GM21447 (cell line): Measurements from ENCODE around the gene NUP42.
A peak's percentile ranks its signal among the peaks of the same experiment; 100 is the strongest.
"Not testable (repeated sequence)": the region's sequence is repeated elsewhere in the genome, so short reads cannot be mapped to it uniquely, and the experiment has no call there.

Experiments used
- ATAC-seq: cut with Tn5 transposase; IDR thresholded peaks from one replicate; pipeline ENCODE4 v1.9.1; 2021; ENCODE audit not compliant: unreplicated experiment

Gene NUP42, protein sequence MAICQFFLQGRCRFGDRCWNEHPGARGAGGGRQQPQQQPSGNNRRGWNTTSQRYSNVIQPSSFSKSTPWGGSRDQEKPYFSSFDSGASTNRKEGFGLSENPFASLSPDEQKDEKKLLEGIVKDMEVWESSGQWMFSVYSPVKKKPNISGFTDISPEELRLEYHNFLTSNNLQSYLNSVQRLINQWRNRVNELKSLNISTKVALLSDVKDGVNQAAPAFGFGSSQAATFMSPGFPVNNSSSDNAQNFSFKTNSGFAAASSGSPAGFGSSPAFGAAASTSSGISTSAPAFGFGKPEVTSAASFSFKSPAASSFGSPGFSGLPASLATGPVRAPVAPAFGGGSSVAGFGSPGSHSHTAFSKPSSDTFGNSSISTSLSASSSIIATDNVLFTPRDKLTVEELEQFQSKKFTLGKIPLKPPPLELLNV

GRCh38 chr7:23181684-23182553, at the start of gene NUP42:
Gene NUP42 (plus strand): TSS chr7:23182048. CDS start chr7:23182086, 38 bp downstream.
- peak; percentile 97 for ATAC-seq

- no peak for ATAC-seq
These were observed 48.1 kb upstream of the NUP42 start for GRCh38 chr7:23133797-23134196.

DNA sequence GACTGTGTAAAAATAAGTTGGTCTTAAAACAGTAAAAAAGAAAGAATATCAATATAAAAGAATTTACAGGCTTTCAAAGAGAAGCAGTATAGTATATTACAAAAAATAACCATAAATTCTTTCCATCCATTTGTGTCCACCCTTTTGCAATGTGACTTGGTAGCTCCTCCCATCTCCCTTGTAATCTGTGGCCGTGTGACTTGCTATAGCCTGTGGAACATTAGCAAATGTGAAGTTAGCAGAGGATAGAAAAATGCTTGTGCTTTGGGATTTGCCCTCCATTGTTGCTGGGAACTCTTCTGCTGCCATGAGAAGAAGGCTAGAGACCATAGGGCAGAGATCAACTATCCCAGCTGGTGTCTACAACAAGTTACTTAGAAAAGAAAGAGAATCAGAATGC, 46.1 kb upstream of the NUP42 start:
- no peak for ATAC-seq

- no peak for ATAC-seq
These were observed 45.6 kb upstream of the NUP42 start for GRCh38 chr7:23136216-23136615.

- no peak for ATAC-seq
These were observed 24.2 kb upstream of the NUP42 start for GRCh38 chr7:23157679-23158078.

- no peak for ATAC-seq
These were observed 23.3 kb upstream of the NUP42 start for GRCh38 chr7:23158546-23158945.

DNA sequence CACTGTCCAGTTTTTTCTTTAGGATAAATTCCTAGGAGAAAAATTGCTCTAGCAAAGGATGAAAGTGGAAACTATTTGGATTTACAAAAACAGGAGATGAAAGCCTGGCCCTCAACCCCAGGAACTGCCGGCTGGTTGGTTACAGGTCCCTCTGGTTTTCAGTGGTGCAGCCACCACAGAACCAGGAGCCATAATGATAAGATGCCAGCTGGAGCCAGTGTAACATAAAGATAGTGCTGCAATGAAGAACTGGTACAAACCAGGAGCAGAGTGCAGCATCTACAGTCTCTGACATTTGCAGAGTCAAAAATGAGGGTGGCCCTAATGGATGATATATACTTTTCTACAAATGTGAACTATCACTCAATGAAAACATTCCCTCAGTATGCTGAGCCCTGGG, 20.4 kb upstream of the NUP42 start:
- no peak for ATAC-seq

DNA sequence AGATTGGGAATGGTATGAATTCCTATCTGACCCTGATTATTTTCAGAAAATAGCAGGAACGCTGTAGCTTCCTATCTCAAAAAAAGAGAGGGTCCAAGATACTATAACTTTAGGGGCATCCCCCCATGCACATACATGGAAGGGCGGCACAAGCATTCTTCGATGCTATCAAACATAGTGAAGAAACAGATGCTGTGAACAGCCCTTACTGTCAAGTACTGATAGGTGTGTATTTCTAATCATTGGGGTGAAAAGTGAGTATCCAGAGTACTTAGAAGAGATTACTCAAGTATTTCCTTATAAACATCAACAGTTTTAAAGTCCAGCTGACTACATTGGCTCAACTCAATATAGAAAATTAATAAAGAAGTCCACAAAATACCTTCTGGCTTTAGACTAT, 17.0 kb upstream of the NUP42 start:
- no peak for ATAC-seq

DNA sequence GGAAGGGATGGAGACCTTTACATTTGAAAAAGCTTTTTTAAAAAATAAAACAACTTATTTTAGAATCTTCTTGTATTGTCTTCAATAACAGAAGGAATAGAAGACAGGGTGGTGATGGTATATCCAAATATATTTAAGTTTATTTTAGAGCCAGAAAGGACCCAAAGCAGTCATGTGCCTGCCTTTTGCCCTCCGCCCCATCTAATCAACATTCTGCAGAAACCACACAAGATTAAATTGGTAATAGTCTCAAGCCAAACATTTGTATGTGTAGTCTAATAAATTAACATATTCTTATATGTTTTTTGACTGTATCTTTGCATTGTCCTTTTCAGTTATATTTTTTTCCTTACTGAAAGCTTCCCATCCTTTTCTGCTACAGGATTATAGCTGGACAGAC, 16.5 kb upstream of the NUP42 start:
- ATAC-seq: no peak

GRCh38 chr7:23167691-23168090, 14.2 kb upstream of the NUP42 start:
- ATAC-seq: no peak

DNA sequence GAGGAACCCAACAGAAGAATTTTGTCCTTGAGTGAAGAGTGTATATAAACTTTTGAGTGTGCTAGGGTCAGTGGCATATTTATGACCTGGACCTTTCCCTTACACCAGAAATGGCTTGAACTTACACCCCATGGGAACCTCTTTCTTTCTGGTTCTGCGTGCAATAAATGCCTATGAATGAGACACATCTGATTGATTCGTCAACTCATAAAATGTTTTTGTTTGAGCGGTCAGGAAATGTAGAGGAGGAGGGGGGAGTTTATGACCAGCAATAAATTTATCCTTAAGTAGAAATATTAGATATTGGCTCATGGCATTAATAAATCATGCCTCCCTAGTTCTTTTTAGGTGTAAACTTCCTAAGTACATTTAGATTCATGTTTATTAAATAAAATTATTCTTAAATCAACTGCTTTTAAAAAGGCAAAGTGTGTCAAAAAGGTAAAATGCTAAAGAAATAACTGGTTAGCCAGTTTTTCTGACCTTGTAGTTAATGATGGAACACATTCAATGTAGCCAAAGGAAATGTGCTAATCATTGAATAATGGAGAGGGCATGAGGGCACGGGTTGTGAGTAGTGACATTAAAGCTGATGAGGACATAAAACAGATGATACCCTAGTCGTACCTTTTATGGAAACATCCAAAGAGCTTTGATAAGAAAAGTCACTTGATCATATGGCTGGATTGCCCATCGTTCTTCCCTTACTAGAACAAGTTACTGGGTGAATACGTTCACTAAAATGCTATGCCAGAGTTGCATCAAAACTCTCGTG, 13.6 kb upstream of the NUP42 start:
- no peak for ATAC-seq

GRCh38 chr7:23175938-23176337, 5.9 kb upstream of the NUP42 start:
- no peak for ATAC-seq

- no peak for ATAC-seq
These were observed 1.6 kb downstream of the NUP42 start for GRCh38 chr7:23183279-23184012.

GRCh38 chr7:23184291-23184690, 2.4 kb downstream of the NUP42 start:
- no peak for ATAC-seq

- no peak for ATAC-seq
These were observed 3.0 kb downstream of the NUP42 start for GRCh38 chr7:23184709-23185359.

DNA sequence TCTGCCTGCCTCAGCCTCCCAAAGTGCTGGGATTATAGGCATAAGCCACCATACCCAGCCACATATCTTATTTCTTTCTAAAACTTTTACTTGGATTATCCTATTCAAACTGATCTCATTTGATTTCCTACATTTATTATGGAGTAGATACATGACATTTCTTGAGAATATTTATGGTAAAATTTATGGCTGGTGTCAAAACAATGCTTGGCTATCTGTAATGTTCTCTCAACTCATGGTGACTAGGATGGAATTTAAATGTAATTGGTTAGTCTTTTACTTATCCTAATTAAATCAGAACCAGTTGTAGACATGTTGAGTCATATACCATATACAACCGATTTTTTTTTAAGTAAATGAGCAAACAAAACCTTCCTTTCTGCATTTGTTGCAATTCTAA, 4.1 kb downstream of the NUP42 start:
- no peak for ATAC-seq

DNA sequence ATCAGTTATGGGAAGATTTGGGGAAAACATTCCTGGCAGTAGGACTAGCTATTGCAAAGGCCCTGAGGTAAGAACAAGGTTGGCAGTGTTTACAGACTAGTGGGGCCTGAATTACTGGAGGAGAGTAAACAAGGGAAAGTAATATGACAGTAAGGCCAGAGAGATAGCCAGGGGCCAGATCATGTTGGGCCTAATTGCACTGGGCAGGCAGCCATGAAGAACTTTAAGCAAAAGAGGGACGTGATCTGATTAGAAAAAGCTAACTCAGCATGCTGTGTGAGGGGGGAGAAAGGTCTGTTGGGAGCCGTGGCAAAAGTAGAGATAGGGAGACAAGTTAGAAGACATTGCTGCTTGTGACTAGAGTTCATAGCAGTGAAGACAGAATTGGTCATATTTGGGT, 9.2 kb downstream of the NUP42 start:
- no peak for ATAC-seq

GRCh38 chr7:23193650-23194227, 11.9 kb downstream of the NUP42 start:
- ATAC-seq: not testable (repeated sequence)

GRCh38 chr7:23196306-23196705, 14.5 kb downstream of the NUP42 start:
- no peak for ATAC-seq

DNA sequence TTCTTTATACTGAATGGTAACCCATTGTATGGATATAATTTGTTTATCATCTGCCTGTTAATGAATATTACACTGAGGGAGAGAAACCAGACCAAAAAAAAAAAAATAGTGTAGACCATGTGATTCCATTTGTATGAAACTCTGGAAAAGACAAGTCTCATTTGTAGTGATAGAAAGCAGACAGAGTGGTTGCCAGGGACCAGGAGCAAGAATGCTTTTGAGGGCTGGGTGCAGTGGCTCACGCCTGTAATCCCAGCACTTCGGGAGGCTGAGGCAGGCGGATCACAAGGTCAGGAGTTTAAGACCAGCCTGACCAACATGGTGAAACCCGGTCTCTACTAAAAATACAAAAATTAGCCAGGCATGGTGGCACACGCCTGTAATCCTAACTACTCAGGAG, 15.9 kb downstream of the NUP42 start:
- ATAC-seq: not testable (repeated sequence)
